HepG2 (cell line): ENCODE measurements around the gene MTTP. TPM values are rescaled to one million over a fixed set of nuclear protein-coding genes. Genes with fewer than 3 reads are reported as not detected.

Experiments
- ADNP ChIP-seq: sonication (generic); formaldehyde crosslinking; IDR thresholded peaks from 2 replicates; pipeline ENCODE4 v1.4.0; 2020; ENCODE audit warnings: missing genetic modification reagents
- AKAP8 ChIP-seq: sonication (generic); formaldehyde crosslinking; IDR thresholded peaks from 2 replicates; pipeline ENCODE4 v1.5.1; 2020; ENCODE audit warnings: mild to moderate bottlenecking, missing genetic modification reagents
- CHD4 ChIP-seq: fragments of 200-600 bp; sonication (generic); IDR thresholded peaks from 2 replicates; pipeline ENCODE4 v1.7.0; 2017; ENCODE audit warnings: mild to moderate bottlenecking, low read length, borderline replicate concordance
- ESRRA ChIP-seq: sonication (generic); formaldehyde crosslinking; IDR thresholded peaks from 2 replicates; pipeline ENCODE4 v1.5.1; 2020; ENCODE audit warnings: mild to moderate bottlenecking, low read depth, missing genetic modification reagents
- FLYWCH1 ChIP-seq: sonication (generic); formaldehyde crosslinking; IDR thresholded peaks from 2 replicates; pipeline ENCODE4 v1.8.1; 2023; ENCODE audit warnings: mild to moderate bottlenecking, missing genetic modification reagents
- FOXJ3 ChIP-seq: sonication (generic); formaldehyde crosslinking; IDR thresholded peaks from 2 replicates; pipeline ENCODE4 v1.4.0; 2020; ENCODE audit warnings: missing genetic modification reagents, mild to moderate bottlenecking, borderline replicate concordance
- RNF2 ChIP-seq: fragments of 450-650 bp; conservative IDR thresholded peaks from 2 replicates; pipeline ENCODE4 v1.6.1; 2016; ENCODE audit warnings: low read depth
- SMYD3 ChIP-seq: sonication (generic); formaldehyde crosslinking; IDR thresholded peaks from 2 replicates; pipeline ENCODE4 v1.8.1; 2023; ENCODE audit warnings: mild to moderate bottlenecking, missing genetic modification reagents
- STAT5B ChIP-seq: sonication (generic); formaldehyde crosslinking; IDR thresholded peaks from 2 replicates; pipeline ENCODE4 v1.4.0; 2020; ENCODE audit warnings: missing genetic modification reagents
- TGIF2 ChIP-seq: IDR thresholded peaks from 2 replicates; pipeline ENCODE4 v1.6.1; 2016; ENCODE audit warnings: control low read depth, missing compliant biosample characterization
- ZBTB7B ChIP-seq: sonication (generic); formaldehyde crosslinking; IDR thresholded peaks from 2 replicates; pipeline ENCODE4 v1.4.0; 2020; ENCODE audit warnings: missing genetic modification reagents
- ZNF207 ChIP-seq: fragments of 450-650 bp; IDR thresholded peaks from 2 replicates; pipeline ENCODE4 v1.6.1; 2016; ENCODE audit warnings: antibody characterized with exemption, borderline replicate concordance
- polyA plus RNA-seq, 8 experiments: library from polyadenylated mRNA; depleted of rRNA in 3 of 8; stranded (reverse) in 7 of 8; unstranded in 1 of 8; fragments of >200 nt; fragmentation: Illumina TruSeq in 4 of 8; extraction: Trizol in 4 of 8; gene quantifications; 2 replicates each; pipeline versions ENCODE4 v1.2.1 to v1.2.3, GENCODE V29; 2011 to 2016; ENCODE audit warnings: low read depth in 4 of 8, missing spikeins in 1 of 8, mixed read lengths in 1 of 8; ENCODE audit not compliant: insufficient read depth in 1 of 8
- total RNA-seq, 5 experiments: library from RNA; depleted of rRNA; stranded (reverse); fragments of >200 nt; fragmentation: Illumina TruSeq; extraction: Trizol; gene quantifications; 2 replicates each; pipeline ENCODE4 v1.2.3, GENCODE V29; 2016; ENCODE audit warnings: low read depth in 1 of 5
- TF ChIP-seq, protein P1 (sequence below): sonication (generic); formaldehyde crosslinking; IDR thresholded peaks from 2 replicates; pipeline ENCODE4 v1.5.0; 2020; ENCODE audit warnings: mild to moderate bottlenecking, missing genetic modification reagents, borderline replicate concordance
- TF ChIP-seq, protein P2 (sequence below): sonication (generic); formaldehyde crosslinking; IDR thresholded peaks from 2 replicates; pipeline ENCODE4 v1.8.0; 2022; ENCODE audit warnings: mild to moderate bottlenecking, missing genetic modification reagents, moderate library complexity
- TF ChIP-seq, protein P3 (sequence below): sonication (generic); formaldehyde crosslinking; IDR thresholded peaks from 2 replicates; pipeline ENCODE4 v1.9.0; 2022; ENCODE audit warnings: low read depth, missing genetic modification reagents
- TF ChIP-seq, protein P4 (sequence below): sonication (generic); formaldehyde crosslinking; IDR thresholded peaks from 2 replicates; pipeline ENCODE4 v1.4.0; 2020; ENCODE audit warnings: missing genetic modification reagents

The MTTP gene
- total and polyA plus RNA-seq, 2 of the 13 experiments (the other 11 are each of a cell fraction or from before 2014, with no cell fraction given), result 84.7 to 102 TPM

DNA sequence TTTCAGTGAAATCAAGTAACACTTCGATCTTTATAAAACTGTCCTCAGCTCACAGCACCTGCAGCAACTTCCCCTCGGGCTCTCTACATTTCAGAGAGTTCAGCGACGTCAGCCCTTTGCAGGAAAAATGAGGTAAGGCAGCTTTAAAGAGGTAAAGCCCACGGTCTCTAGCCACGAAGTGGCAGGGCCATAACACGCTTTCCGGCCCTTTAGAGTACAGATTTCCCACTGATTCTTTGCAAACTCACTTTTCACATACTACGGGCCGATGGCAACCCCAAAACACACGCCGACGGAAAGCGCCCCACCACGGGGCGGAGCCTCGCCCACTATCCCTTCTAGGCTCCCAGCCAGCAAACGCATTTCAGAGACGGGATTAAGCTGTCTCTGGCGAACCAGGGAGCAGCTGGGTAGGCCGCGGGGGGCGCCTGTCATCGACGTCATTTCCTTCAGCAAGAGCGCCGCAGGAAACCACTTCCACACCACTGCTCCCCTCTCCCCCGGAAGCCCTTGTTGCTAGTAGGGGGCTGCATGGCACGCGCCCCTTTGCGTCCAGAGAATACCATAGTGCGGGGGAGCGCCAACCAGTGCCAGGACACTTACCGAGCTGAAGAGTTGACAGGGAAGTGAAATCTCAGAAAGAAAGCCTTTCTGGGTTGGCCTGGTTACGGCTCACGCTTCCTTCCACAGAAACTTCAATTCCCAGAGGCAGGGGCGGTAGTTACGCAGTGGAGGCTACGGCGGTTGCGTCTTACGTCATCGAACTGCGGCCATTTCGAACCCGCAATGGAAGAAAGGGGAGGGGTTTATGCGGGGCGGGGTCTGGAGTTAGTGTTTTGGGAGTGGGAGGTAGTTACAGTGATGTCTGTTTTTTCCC is 11.1 kb upstream of the MTTP start, which contains the start of gene TRMT10A (continued):
- TF ChIP-seq AKAP8 (no peak), FOXJ3 (CRISPR knock-in tag) (no peak), FLYWCH1 (no peak), ESRRA (no peak), TGIF2 (CRISPR knock-in tag) (0 out of 2 replicates have a peak, but pooled peaks have one; percentile 54), ZBTB7B (CRISPR knock-in tag) (peak; percentile 45; the same call in 1 of the 2 replicates), CHD4 (0 out of 2 replicates have a peak, but pooled peaks have one; percentile 19), SMYD3 (no peak), RNF2 (no peak), ADNP (CRISPR knock-in tag) (no peak), STAT5B (no peak), ZNF207 (no peak)
- TF ChIP-seq, protein P1, sequence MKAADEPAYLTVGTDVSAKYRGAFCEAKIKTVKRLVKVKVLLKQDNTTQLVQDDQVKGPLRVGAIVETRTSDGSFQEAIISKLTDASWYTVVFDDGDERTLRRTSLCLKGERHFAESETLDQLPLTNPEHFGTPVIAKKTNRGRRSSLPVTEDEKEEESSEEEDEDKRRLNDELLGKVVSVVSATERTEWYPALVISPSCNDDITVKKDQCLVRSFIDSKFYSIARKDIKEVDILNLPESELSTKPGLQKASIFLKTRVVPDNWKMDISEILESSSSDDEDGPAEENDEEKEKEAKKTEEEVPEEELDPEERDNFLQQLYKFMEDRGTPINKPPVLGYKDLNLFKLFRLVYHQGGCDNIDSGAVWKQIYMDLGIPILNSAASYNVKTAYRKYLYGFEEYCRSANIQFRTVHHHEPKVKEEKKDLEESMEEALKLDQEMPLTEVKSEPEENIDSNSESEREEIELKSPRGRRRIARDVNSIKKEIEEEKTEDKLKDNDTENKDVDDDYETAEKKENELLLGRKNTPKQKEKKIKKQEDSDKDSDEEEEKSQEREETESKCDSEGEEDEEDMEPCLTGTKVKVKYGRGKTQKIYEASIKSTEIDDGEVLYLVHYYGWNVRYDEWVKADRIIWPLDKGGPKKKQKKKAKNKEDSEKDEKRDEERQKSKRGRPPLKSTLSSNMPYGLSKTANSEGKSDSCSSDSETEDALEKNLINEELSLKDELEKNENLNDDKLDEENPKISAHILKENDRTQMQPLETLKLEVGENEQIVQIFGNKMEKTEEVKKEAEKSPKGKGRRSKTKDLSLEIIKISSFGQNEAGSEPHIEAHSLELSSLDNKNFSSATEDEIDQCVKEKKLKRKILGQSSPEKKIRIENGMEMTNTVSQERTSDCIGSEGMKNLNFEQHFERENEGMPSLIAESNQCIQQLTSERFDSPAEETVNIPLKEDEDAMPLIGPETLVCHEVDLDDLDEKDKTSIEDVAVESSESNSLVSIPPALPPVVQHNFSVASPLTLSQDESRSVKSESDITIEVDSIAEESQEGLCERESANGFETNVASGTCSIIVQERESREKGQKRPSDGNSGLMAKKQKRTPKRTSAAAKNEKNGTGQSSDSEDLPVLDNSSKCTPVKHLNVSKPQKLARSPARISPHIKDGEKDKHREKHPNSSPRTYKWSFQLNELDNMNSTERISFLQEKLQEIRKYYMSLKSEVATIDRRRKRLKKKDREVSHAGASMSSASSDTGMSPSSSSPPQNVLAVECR (CRISPR knock-in tag), result peak; percentile 67; the same call in 1 of the 2 replicates
- TF ChIP-seq, protein P2, sequence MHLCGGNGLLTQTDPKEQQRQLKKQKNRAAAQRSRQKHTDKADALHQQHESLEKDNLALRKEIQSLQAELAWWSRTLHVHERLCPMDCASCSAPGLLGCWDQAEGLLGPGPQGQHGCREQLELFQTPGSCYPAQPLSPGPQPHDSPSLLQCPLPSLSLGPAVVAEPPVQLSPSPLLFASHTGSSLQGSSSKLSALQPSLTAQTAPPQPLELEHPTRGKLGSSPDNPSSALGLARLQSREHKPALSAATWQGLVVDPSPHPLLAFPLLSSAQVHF (CRISPR knock-in tag), result no peak
- TF ChIP-seq, protein P3, sequence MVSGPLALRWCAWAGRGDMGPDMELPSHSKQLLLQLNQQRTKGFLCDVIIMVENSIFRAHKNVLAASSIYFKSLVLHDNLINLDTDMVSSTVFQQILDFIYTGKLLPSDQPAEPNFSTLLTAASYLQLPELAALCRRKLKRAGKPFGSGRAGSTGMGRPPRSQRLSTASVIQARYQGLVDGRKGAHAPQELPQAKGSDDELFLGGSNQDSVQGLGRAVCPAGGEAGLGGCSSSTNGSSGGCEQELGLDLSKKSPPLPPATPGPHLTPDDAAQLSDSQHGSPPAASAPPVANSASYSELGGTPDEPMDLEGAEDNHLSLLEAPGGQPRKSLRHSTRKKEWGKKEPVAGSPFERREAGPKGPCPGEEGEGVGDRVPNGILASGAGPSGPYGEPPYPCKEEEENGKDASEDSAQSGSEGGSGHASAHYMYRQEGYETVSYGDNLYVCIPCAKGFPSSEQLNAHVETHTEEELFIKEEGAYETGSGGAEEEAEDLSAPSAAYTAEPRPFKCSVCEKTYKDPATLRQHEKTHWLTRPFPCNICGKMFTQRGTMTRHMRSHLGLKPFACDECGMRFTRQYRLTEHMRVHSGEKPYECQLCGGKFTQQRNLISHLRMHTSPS (CRISPR knock-in tag), result 0 out of 2 replicates have a peak, but pooled peaks have one; percentile 25
- TF ChIP-seq, protein P4, sequence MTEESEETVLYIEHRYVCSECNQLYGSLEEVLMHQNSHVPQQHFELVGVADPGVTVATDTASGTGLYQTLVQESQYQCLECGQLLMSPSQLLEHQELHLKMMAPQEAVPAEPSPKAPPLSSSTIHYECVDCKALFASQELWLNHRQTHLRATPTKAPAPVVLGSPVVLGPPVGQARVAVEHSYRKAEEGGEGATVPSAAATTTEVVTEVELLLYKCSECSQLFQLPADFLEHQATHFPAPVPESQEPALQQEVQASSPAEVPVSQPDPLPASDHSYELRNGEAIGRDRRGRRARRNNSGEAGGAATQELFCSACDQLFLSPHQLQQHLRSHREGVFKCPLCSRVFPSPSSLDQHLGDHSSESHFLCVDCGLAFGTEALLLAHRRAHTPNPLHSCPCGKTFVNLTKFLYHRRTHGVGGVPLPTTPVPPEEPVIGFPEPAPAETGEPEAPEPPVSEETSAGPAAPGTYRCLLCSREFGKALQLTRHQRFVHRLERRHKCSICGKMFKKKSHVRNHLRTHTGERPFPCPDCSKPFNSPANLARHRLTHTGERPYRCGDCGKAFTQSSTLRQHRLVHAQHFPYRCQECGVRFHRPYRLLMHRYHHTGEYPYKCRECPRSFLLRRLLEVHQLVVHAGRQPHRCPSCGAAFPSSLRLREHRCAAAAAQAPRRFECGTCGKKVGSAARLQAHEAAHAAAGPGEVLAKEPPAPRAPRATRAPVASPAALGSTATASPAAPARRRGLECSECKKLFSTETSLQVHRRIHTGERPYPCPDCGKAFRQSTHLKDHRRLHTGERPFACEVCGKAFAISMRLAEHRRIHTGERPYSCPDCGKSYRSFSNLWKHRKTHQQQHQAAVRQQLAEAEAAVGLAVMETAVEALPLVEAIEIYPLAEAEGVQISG, result peak; percentile 98
